ENCODE data around the gene PDZK1.
"Not testable (repeated sequence)": the region's sequence is repeated elsewhere in the genome, so short reads cannot be mapped to it uniquely, and the experiment has no call there.

Gene PDZK1

GRCh38 chr1:145719230-145720079 is 12.3 kb upstream of the PDZK1 start, which contains the start of gene CD160:
TSS of gene CD160 (plus strand) at chr1:145719499. CDS start at chr1:145728328, 8,829 bp downstream.
- no peak for DNase-seq (ENCODE audit: low read depth)
- no peak within 1 kb of the TSS for H3K4me3 ChIP-seq (ENCODE audit: control insufficient read depth, low read depth, low read length)
- no peak for TF ChIP-seq CTCF (conservative IDR thresholded peaks at IDR 0.05; ENCODE audit: control insufficient read depth, insufficient read depth, low read depth, low read length)

DNA sequence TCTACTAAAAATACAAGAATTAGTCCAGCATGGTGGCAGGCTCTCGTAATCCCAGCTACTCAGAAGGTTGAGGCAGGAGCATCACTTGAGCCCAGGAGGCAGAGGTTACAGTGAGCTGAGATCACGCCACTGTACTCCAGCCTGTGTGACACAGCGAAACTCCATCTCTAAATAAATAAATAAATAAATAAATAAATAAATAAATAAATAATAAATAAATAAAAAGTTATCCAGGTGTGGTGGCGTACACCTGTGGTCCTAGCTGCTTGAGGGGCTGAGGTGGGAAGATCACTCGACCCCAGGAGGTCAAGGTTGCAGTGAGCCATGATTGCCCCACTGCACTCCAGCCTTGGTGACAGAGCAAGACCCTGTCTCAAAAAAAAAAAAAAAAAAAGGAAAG is 11.3 kb upstream of the PDZK1 start:
- H3K4me3 ChIP-seq (ENCODE audit: control insufficient read depth, low read depth, low read length); DNase-seq (ENCODE audit: low read depth): not testable (repeated sequence)

DNA sequence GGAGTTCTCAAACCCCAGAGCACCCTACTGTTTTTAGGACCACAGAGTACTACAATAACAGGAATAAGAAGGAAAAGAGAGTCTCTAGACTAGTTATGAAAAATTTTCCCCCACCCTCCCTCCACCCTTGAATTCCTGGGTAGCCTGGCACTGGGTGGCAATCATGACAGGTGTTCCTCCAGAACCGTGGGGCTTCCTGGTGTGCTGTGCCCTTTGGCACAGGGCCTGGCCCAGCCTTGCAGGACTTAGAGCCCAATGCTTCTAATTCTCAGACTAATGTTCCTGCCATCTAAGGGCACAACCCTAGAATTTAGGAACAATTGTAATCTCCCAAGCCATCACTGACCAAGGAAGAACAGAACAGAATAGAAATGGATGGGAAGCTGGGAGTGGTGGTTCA is 10.7 kb upstream of the PDZK1 start:
- no peak overlapping the region for H3K4me3 ChIP-seq (ENCODE audit: control insufficient read depth, low read depth, low read length)
- no peak for TF ChIP-seq CTCF (conservative IDR thresholded peaks at IDR 0.05; ENCODE audit: control insufficient read depth, insufficient read depth, low read depth, low read length)
- DNase-seq (ENCODE audit: low read depth), result no peak

DNA sequence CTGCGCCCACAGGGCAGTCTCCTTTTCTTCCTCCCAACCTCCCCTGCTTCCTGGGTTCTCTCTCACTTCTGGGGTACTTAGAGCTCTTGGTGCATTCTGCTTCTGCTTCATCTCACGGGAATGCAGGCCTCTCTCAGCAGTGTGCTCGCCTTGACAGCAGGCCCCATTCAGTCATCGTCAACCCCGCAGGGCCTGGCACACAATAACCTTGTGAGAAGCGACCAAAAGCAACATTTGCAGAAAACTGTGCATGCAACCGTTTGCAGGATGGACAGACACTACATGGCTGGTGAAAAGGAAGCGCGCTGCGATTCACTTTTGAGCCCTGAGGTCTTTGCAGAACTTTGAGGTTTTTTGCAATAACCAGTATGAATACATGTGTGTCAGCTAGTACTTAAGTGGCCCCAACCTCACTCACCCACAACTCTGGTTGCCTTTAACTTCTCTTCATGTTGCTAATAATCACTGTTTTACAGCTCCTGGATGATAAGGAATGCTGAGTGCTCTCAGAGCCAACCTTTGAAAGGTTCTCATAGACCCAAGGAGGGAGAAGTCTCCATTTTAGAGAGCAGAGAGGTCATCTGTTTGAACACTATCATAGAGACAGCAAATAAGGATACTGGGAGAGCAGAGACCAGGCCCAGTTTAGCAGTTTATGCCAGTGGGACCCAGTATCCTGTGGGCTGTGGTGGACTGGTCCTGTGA is 9.6 kb upstream of the PDZK1 start:
- no peak for TF ChIP-seq CTCF (conservative IDR thresholded peaks at IDR 0.05; ENCODE audit: control insufficient read depth, insufficient read depth, low read depth, low read length)
- DNase-seq (ENCODE audit: low read depth), result no peak

GRCh38 chr1:145714524-145715111 is 7.5 kb upstream of the PDZK1 start:
- DNase-seq (ENCODE audit: low read depth), result no peak
- TF ChIP-seq CTCF (conservative IDR thresholded peaks at IDR 0.05; ENCODE audit: control insufficient read depth, insufficient read depth, low read depth, low read length), result no peak

More for the DNA sequence above, 9.6 kb upstream of the PDZK1 start:
- no peak overlapping the region for H3K4me3 ChIP-seq (ENCODE audit: control insufficient read depth, low read depth, low read length)

GRCh38 chr1:145711213-145711651 is 4.1 kb upstream of the PDZK1 start:
- TF ChIP-seq CTCF (conservative IDR thresholded peaks at IDR 0.05; ENCODE audit: control insufficient read depth, insufficient read depth, low read depth, low read length), result no peak
- no peak overlapping the region for H3K4me3 ChIP-seq (ENCODE audit: control insufficient read depth, low read depth, low read length)
- no peak for DNase-seq (ENCODE audit: low read depth)

More at GRCh38 chr1:145714524-145715111, 7.5 kb upstream of the PDZK1 start:
- H3K4me3 ChIP-seq (ENCODE audit: control insufficient read depth, low read depth, low read length), result no peak overlapping the region
